GM19395 (cell line): ENCODE measurements around the gene DDAH1.

Experiments
- ATAC-seq: cut with Tn5 transposase; IDR thresholded peaks from one replicate; pipeline ENCODE4 v1.9.1; 2021; ENCODE audit warnings: mild to moderate bottlenecking, moderate library complexity; ENCODE audit not compliant: unreplicated experiment

Gene DDAH1

GRCh38 chr1:85397490-85398032 lies 67.4 kb downstream of the DDAH1 start:
- no peak for ATAC-seq

GRCh38 chr1:85396194-85396593 lies 68.8 kb downstream of the DDAH1 start:
- ATAC-seq = no peak

GRCh38 chr1:85394130-85394529 lies 70.8 kb downstream of the DDAH1 start:
- no peak for ATAC-seq

GRCh38 chr1:85393490-85393889 lies 71.5 kb downstream of the DDAH1 start:
- no peak for ATAC-seq

GRCh38 chr1:85388416-85388815 lies 76.5 kb downstream of the DDAH1 start:
- ATAC-seq = no peak

GRCh38 chr1:85387781-85388180 lies 77.2 kb downstream of the DDAH1 start:
- no peak for ATAC-seq

- ATAC-seq = no peak
These were observed 78.8 kb downstream of the DDAH1 start for GRCh38 chr1:85386068-85386722.

- no peak for ATAC-seq
These were observed 85.5 kb downstream of the DDAH1 start for GRCh38 chr1:85379203-85380136.

- ATAC-seq = no peak
These were observed 86.4 kb downstream of the DDAH1 start for GRCh38 chr1:85378534-85378933.

GRCh38 chr1:85376356-85376755 lies 88.6 kb downstream of the DDAH1 start:
- no peak for ATAC-seq

GRCh38 chr1:85375493-85375892 lies 89.5 kb downstream of the DDAH1 start:
- ATAC-seq = no peak

GRCh38 chr1:85374160-85374559 lies 90.8 kb downstream of the DDAH1 start:
- ATAC-seq = no peak

- ATAC-seq = no peak
These were observed 91.6 kb downstream of the DDAH1 start for GRCh38 chr1:85373378-85373708.

- no peak for ATAC-seq
These were observed 92.1 kb downstream of the DDAH1 start for GRCh38 chr1:85372683-85373377.

GRCh38 chr1:85371021-85371420 lies 93.9 kb downstream of the DDAH1 start:
- no peak for ATAC-seq

- ATAC-seq = no peak
These were observed 96.7 kb downstream of the DDAH1 start for GRCh38 chr1:85368073-85368770.

- no peak for ATAC-seq
These were observed 98.4 kb downstream of the DDAH1 start for GRCh38 chr1:85366391-85367170.

- ATAC-seq = no peak
These were observed 99.1 kb downstream of the DDAH1 start for GRCh38 chr1:85365851-85366250.

- ATAC-seq = no peak
These were observed 101.4 kb downstream of the DDAH1 start for GRCh38 chr1:85363521-85363920.

- no peak for ATAC-seq
These were observed 101.9 kb downstream of the DDAH1 start for GRCh38 chr1:85363092-85363491.
